ENCODE measurements around the gene SLC25A12. TPM values are rescaled to one million over a fixed set of nuclear protein-coding genes. Genes with fewer than 3 reads are reported as not detected.

The SLC25A12 gene
- total and polyA plus RNA-seq, 2 of the 13 experiments (the other 11 are each of a cell fraction or from before 2014, with no cell fraction given): 8.1 to 15.9 TPM

DNA sequence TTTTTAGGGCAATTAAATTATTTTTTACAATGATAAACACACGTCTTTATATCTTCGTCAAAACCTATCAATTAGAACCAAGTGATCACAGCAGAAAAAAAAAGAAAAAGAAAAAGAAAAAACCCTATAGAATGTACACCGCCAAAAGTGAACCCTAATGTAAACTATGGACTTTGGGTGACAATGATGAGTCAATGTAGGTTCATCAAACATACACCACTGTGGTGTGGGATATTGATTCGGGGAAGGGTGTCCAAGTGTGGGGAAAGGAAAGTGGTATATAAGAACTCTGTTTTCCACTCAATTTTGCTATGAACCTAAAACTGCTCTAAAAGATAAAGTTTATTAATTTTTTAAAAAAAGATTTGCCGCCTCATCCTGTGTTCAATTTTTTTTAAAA is 121.7 kb downstream of the SLC25A12 start (continued):
- no peak for TF ChIP-seq ZNF543 (CRISPR knock-in tag; IDR thresholded peaks at IDR 0.05)
- no peak for TF ChIP-seq ZNF839 (CRISPR knock-in tag; IDR thresholded peaks at IDR 0.05; ENCODE audit: borderline replicate concordance)
- TF ChIP-seq RAD21 (CRISPR knock-in tag; IDR thresholded peaks at IDR 0.05): no peak
- no peak for TF ChIP-seq KLF12 (CRISPR knock-in tag; IDR thresholded peaks at IDR 0.05; ENCODE audit: borderline replicate concordance)
- peak; percentile 64; the same call in 1 of the 2 replicates for TF ChIP-seq ZNF264 (CRISPR knock-in tag; IDR thresholded peaks at IDR 0.05)
- TF ChIP-seq ATM (IDR thresholded peaks at IDR 0.05; ENCODE audit: borderline replicate concordance): no peak
- TF ChIP-seq CAMTA2 (CRISPR knock-in tag; IDR thresholded peaks at IDR 0.05; ENCODE audit: borderline replicate concordance): no peak
- no peak for TF ChIP-seq NFYB (CRISPR knock-in tag; IDR thresholded peaks at IDR 0.05)
- TF ChIP-seq ZNF432 (CRISPR knock-in tag; IDR thresholded peaks at IDR 0.05; ENCODE audit: borderline replicate concordance): no peak
- TF ChIP-seq HNRNPL (IDR thresholded peaks at IDR 0.05; ENCODE audit: low read depth, low read length): no peak
- no peak for TF ChIP-seq AKAP8 (CRISPR knock-in tag; IDR thresholded peaks at IDR 0.05)
- TF ChIP-seq MIER2 (CRISPR knock-in tag; IDR thresholded peaks at IDR 0.05): peak; percentile 32; the same call in 1 of the 2 replicates
- TF ChIP-seq CREB3 (CRISPR knock-in tag; IDR thresholded peaks at IDR 0.05): no peak
- TF ChIP-seq ATF7 (IDR thresholded peaks at IDR 0.05): peak; percentile 58
- TF ChIP-seq ATF7 (CRISPR knock-in tag; IDR thresholded peaks at IDR 0.05): no peak
- TF ChIP-seq ZNF724P (CRISPR knock-in tag; IDR thresholded peaks at IDR 0.05; ENCODE audit: borderline replicate concordance): no peak
- no peak for TF ChIP-seq MTA1 (CRISPR knock-in tag; IDR thresholded peaks at IDR 0.05; ENCODE audit: borderline replicate concordance)
- TF ChIP-seq U2AF1 (optimal IDR thresholded peaks at IDR 0.05; ENCODE audit: low read depth, low read length): no peak
- peak; percentile 90 for TF ChIP-seq PAXIP1 (CRISPR knock-in tag; conservative IDR thresholded peaks at IDR 0.05)
- TF ChIP-seq CREB1 (IDR thresholded peaks at IDR 0.05): peak; percentile 34; the same call in 1 of the 2 replicates
- TF ChIP-seq CREB1 (CRISPR knock-in tag; IDR thresholded peaks at IDR 0.05): peak; percentile 41; the same call in 1 of the 2 replicates
- TF ChIP-seq ZNF570 (CRISPR knock-in tag; IDR thresholded peaks at IDR 0.05; ENCODE audit: borderline replicate concordance): no peak
- TF ChIP-seq, protein P1, sequence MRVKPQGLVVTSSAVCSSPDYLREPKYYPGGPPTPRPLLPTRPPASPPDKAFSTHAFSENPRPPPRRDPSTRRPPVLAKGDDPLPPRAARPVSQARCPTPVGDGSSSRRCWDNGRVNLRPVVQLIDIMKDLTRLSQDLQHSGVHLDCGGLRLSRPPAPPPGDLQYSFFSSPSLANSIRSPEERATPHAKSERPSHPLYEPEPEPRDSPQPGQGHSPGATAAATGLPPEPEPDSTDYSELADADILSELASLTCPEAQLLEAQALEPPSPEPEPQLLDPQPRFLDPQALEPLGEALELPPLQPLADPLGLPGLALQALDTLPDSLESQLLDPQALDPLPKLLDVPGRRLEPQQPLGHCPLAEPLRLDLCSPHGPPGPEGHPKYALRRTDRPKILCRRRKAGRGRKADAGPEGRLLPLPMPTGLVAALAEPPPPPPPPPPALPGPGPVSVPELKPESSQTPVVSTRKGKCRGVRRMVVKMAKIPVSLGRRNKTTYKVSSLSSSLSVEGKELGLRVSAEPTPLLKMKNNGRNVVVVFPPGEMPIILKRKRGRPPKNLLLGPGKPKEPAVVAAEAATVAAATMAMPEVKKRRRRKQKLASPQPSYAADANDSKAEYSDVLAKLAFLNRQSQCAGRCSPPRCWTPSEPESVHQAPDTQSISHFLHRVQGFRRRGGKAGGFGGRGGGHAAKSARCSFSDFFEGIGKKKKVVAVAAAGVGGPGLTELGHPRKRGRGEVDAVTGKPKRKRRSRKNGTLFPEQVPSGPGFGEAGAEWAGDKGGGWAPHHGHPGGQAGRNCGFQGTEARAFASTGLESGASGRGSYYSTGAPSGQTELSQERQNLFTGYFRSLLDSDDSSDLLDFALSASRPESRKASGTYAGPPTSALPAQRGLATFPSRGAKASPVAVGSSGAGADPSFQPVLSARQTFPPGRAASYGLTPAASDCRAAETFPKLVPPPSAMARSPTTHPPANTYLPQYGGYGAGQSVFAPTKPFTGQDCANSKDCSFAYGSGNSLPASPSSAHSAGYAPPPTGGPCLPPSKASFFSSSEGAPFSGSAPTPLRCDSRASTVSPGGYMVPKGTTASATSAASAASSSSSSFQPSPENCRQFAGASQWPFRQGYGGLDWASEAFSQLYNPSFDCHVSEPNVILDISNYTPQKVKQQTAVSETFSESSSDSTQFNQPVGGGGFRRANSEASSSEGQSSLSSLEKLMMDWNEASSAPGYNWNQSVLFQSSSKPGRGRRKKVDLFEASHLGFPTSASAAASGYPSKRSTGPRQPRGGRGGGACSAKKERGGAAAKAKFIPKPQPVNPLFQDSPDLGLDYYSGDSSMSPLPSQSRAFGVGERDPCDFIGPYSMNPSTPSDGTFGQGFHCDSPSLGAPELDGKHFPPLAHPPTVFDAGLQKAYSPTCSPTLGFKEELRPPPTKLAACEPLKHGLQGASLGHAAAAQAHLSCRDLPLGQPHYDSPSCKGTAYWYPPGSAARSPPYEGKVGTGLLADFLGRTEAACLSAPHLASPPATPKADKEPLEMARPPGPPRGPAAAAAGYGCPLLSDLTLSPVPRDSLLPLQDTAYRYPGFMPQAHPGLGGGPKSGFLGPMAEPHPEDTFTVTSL (CRISPR knock-in tag; IDR thresholded peaks at IDR 0.05; ENCODE audit: borderline replicate concordance): peak; percentile 97
